PC-3 (cell line): ENCODE measurements around the gene RHOB.

ENCODE experiments used
- EZH2 ChIP-seq: fragments of 300-600 bp; sonication (generic); IDR thresholded peaks from one replicate; pipeline ENCODE4 v1.6.1; 2017; ENCODE audit warnings: antibody characterized with exemption, mild to moderate bottlenecking, low read length; ENCODE audit not compliant: unreplicated experiment
- EZH2phosphoT487 ChIP-seq: fragments of 300-600 bp; sonication (generic); IDR thresholded peaks from 2 replicates; pipeline ENCODE4 v1.6.1; 2018; ENCODE audit warnings: mild to moderate bottlenecking, antibody characterized with exemption, low read length, borderline replicate concordance
- TF ChIP-seq, protein P1 (sequence below): fragments of 300-600 bp; sonication (generic); conservative IDR thresholded peaks from 2 replicates; pipeline ENCODE4 v1.5.1; 2017; ENCODE audit warnings: antibody characterized with exemption, low read depth, mild to moderate bottlenecking, low read length

- TF ChIP-seq, protein P1, sequence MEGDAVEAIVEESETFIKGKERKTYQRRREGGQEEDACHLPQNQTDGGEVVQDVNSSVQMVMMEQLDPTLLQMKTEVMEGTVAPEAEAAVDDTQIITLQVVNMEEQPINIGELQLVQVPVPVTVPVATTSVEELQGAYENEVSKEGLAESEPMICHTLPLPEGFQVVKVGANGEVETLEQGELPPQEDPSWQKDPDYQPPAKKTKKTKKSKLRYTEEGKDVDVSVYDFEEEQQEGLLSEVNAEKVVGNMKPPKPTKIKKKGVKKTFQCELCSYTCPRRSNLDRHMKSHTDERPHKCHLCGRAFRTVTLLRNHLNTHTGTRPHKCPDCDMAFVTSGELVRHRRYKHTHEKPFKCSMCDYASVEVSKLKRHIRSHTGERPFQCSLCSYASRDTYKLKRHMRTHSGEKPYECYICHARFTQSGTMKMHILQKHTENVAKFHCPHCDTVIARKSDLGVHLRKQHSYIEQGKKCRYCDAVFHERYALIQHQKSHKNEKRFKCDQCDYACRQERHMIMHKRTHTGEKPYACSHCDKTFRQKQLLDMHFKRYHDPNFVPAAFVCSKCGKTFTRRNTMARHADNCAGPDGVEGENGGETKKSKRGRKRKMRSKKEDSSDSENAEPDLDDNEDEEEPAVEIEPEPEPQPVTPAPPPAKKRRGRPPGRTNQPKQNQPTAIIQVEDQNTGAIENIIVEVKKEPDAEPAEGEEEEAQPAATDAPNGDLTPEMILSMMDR = no peak
- no peak for TF ChIP-seq EZH2
- TF ChIP-seq EZH2phosphoT487 = no peak
These were observed 47.8 kb upstream of the RHOB start for GRCh38 chr2:20398956-20399567.
